IMR-90 (cell line): ENCODE results near the gene SMOC1. TPM values are rescaled to one million over a fixed set of nuclear protein-coding genes. Genes with fewer than 3 reads are reported as not detected.

Experiments
- ATAC-seq: fragments of 200-7000 bp; cut with Tn5 transposase; 2 replicates; pipeline ENCODE4 v1.9.1; 2020; ENCODE audit warnings: low read depth, mild to moderate bottlenecking, moderate library complexity
- BruUV-seq: library from RNA; stranded (reverse); fragments of 400-500 nt; replicated peaks from 2 replicates; lab custom pipeline; 2021; lab: Mats Ljungman, UMichigan
- CTCF ChIA-PET: fragments of 300-600 bp; formaldehyde crosslinking; extraction: SDS; loops from one replicate; lab custom pipeline; 2021; ENCODE audit warnings: antibody characterized with exemption; lab: Yijun Ruan, JAX
- POLR2A ChIA-PET: fragments of 300-600 bp; sonication (Branson Sonifier 250); formaldehyde crosslinking; loops from one replicate; lab custom pipeline; 2022; ENCODE audit warnings: antibody characterized with exemption; ENCODE audit not compliant: unreplicated experiment; lab: Charles Lee
- DNase-seq: peaks from one replicate; pipeline ENCODE4 v3.0.0; 2013
- H2AFZ ChIP-seq: replicated peaks from 2 replicates; pipeline ENCODE3; 2013; ENCODE audit warnings: low read length, mild to moderate bottlenecking; ENCODE audit not compliant: poor library complexity
- H2AK5ac ChIP-seq: 2 replicates; pipeline ENCODE4 v1.6.1; 2013; ENCODE audit warnings: low read depth, low read length, inconsistent platforms
- H2AK9ac ChIP-seq: replicated peaks from 2 replicates; pipeline ENCODE3; 2013; ENCODE audit warnings: mild to moderate bottlenecking, low read depth, low read length, moderate library complexity; ENCODE audit not compliant: poor library complexity
- H2BK120ac ChIP-seq: 2 replicates; pipeline ENCODE4 v1.6.1; 2013; ENCODE audit warnings: low read depth, low read length, inconsistent platforms
- H2BK15ac ChIP-seq: 3 replicates; pipeline ENCODE4 v1.6.1; 2013; ENCODE audit warnings: low read depth, low read length, inconsistent platforms
- H2BK20ac ChIP-seq: 2 replicates; pipeline ENCODE4 v1.6.1; 2013; ENCODE audit warnings: low read depth, mild to moderate bottlenecking, inconsistent platforms, low read length, moderate library complexity
- H2BK5ac ChIP-seq: 2 replicates; pipeline ENCODE4 v1.6.1; 2013; ENCODE audit warnings: mild to moderate bottlenecking, low read depth, low read length, inconsistent platforms; ENCODE audit not compliant: poor library complexity, severe bottlenecking
- H3K14ac ChIP-seq: replicated peaks from 2 replicates; pipeline ENCODE4 v1.6.1; 2013; ENCODE audit warnings: low read depth, low read length, inconsistent platforms
- H3K18ac ChIP-seq: 2 replicates; pipeline ENCODE4 v1.6.1; 2013; ENCODE audit warnings: low read depth, low read length, control low read depth
- H3K23ac ChIP-seq: 2 replicates; pipeline ENCODE4 v1.6.1; 2013; ENCODE audit warnings: low read depth, low read length, inconsistent platforms
- H3K27ac ChIP-seq: 2 replicates; pipeline ENCODE4 v1.5.1; 2013; ENCODE audit warnings: mild to moderate bottlenecking, control low read depth, low read length; ENCODE audit not compliant: insufficient read depth
- H3K27me3 ChIP-seq: 2 replicates; pipeline ENCODE4 v1.6.1; 2013; ENCODE audit warnings: low read length; ENCODE audit not compliant: control insufficient read depth, insufficient read depth
- H3K36me3 ChIP-seq: 2 replicates; pipeline ENCODE4 v1.6.1; 2013; ENCODE audit warnings: low read length, mixed read lengths; ENCODE audit not compliant: control insufficient read depth, insufficient read depth
- H3K4ac ChIP-seq: 2 replicates; pipeline ENCODE4 v1.6.1; 2013; ENCODE audit warnings: low read depth, low read length, inconsistent platforms
- H3K4me1 ChIP-seq: 2 replicates; pipeline ENCODE4 v1.6.1; 2013; ENCODE audit warnings: low read length, mixed read lengths; ENCODE audit not compliant: control insufficient read depth, insufficient read depth
- H3K4me2 ChIP-seq: 2 replicates; pipeline ENCODE4 v1.6.1; 2013; ENCODE audit warnings: low read depth, mild to moderate bottlenecking, control low read depth, low read length, moderate library complexity
- H3K4me3 ChIP-seq: 2 replicates; pipeline ENCODE4 v1.5.1; 2013; ENCODE audit warnings: low read depth, mild to moderate bottlenecking, control low read depth, low read length, moderate library complexity; ENCODE audit not compliant: insufficient read depth
- H3K56ac ChIP-seq: 2 replicates; pipeline ENCODE4 v1.6.1; 2013; ENCODE audit warnings: low read length, inconsistent platforms; ENCODE audit not compliant: insufficient read depth; ENCODE audit errors: extremely low read depth
- H3K79me1 ChIP-seq, 2 experiments: 2 replicates each; pipeline ENCODE4 v1.6.1; 2013; ENCODE audit warnings: low read length in 2 of 2, inconsistent platforms in 1 of 2, low read depth in 1 of 2
- H3K9ac ChIP-seq: 2 replicates; pipeline ENCODE4 v1.6.1; 2013; ENCODE audit warnings: low read depth, low read length, control low read depth
- H3K9me1 ChIP-seq: 2 replicates; pipeline ENCODE4 v1.6.1; 2013; ENCODE audit warnings: low read length, inconsistent platforms; ENCODE audit not compliant: insufficient read depth
- H3K9me3 ChIP-seq: 2 replicates; pipeline ENCODE4 v1.6.1; 2013; ENCODE audit warnings: low read length; ENCODE audit not compliant: control insufficient read depth, insufficient read depth
- H4K20me1 ChIP-seq: 2 replicates; pipeline ENCODE4 v1.6.1; 2013; ENCODE audit warnings: low read length, inconsistent platforms; ENCODE audit not compliant: insufficient read depth
- H4K5ac ChIP-seq: 2 replicates; pipeline ENCODE4 v1.6.1; 2013; ENCODE audit warnings: mild to moderate bottlenecking, low read depth, low read length, control low read depth
- H4K8ac ChIP-seq, 2 experiments: 2 replicates each; pipeline ENCODE4 v1.6.1; 2013; ENCODE audit warnings: low read depth in 2 of 2, low read length in 2 of 2, control low read depth in 1 of 2, inconsistent platforms in 1 of 2
- H4K91ac ChIP-seq: 2 replicates; pipeline ENCODE4 v1.6.1; 2013; ENCODE audit warnings: low read depth, low read length, inconsistent platforms; ENCODE audit not compliant: insufficient read depth
- BHLHE40 ChIP-seq: fragments of 150-350 bp; IDR thresholded peaks from 2 replicates; pipeline ENCODE4 v1.6.1; 2016; ENCODE audit warnings: mild to moderate bottlenecking, low read depth, low read length
- CEBPB ChIP-seq: IDR thresholded peaks from 2 replicates; pipeline ENCODE4 v1.6.1; 2012; ENCODE audit warnings: low read depth, low read length, improper control_type of control experiment
- CHD1 ChIP-seq: IDR thresholded peaks from 2 replicates; pipeline ENCODE4 v1.6.1; 2012; ENCODE audit warnings: low read depth, low read length, improper control_type of control experiment
- FOS ChIP-seq: fragments of 150-350 bp; IDR thresholded peaks from 2 replicates; pipeline ENCODE4 v1.6.1; 2016; ENCODE audit warnings: low read depth, low read length
- MAFK ChIP-seq: IDR thresholded peaks from 2 replicates; pipeline ENCODE4 v1.6.1; 2012; ENCODE audit warnings: low read depth, low read length, improper control_type of control experiment
- MXI1 ChIP-seq: IDR thresholded peaks from 2 replicates; pipeline ENCODE4 v1.6.1; 2012; ENCODE audit warnings: low read depth, mild to moderate bottlenecking, low read length, moderate library complexity, borderline replicate concordance
- POLR2A ChIP-seq: IDR thresholded peaks from 2 replicates; pipeline ENCODE4 v1.6.1; 2012; ENCODE audit warnings: mild to moderate bottlenecking, low read depth, low read length
- RAD21 ChIP-seq: IDR thresholded peaks from 2 replicates; pipeline ENCODE4 v1.6.1; 2012; ENCODE audit warnings: low read length, improper control_type of control experiment
- RCOR1 ChIP-seq: IDR thresholded peaks from 2 replicates; pipeline ENCODE4 v1.6.1; 2012; ENCODE audit warnings: mild to moderate bottlenecking, low read length, improper control_type of control experiment; ENCODE audit not compliant: insufficient replicate concordance
- RFX5 ChIP-seq: IDR thresholded peaks from 2 replicates; pipeline ENCODE4 v1.8.0; 2012; ENCODE audit warnings: low read depth, mild to moderate bottlenecking, low read length, moderate library complexity
- SMC3 ChIP-seq: fragments of 150-350 bp; IDR thresholded peaks from 2 replicates; pipeline ENCODE4 v1.6.1; 2016; ENCODE audit warnings: low read depth, mild to moderate bottlenecking, antibody characterized with exemption, low read length, moderate library complexity
- WGBS, 2 experiments: methylation state at CpG; one replicate each; pipeline versions ENCODE4 v1.1.5 to v1.1.7; 2013; ENCODE audit warnings: missing lambda C conversion rate in 2 of 2; ENCODE audit not compliant: insufficient read length in 1 of 2; ENCODE audit errors: extremely low coverage in 2 of 2; 5-methylcytosine and 5-hydroxymethylcytosine counted together
- dilution Hi-C: fragments of 300-500 bp; cut with HindIII; formaldehyde crosslinking; loops from one replicate; pipeline ENCODE4 v1.14.3; 2018; ENCODE audit warnings: low sequenced_read_pairs; ENCODE audit not compliant: unreplicated experiment
- in situ Hi-C: fragments of 300-500 bp; cut with MboI; formaldehyde crosslinking; loops from 3 replicates; pipeline ENCODE4 v1.14.3; 2019; ENCODE audit warnings: low sequenced_read_pairs, inconsistent platforms, mixed read lengths
- intact Hi-C: fragments of 100-400 bp; cut with micrococcal nuclease; formaldehyde crosslinking; loops from 2 replicates; pipeline ENCODE4 v1.10.0; 2022
- polyA plus RNA-seq, 3 experiments: library from polyadenylated mRNA; depleted of rRNA; stranded (reverse); fragments of >200 nt; gene quantifications; 2 replicates each; pipeline ENCODE4 v1.2.3, GENCODE V29; 2012; ENCODE audit warnings: low replicate concordance in 1 of 3
- total RNA-seq: library from RNA; depleted of rRNA; stranded (reverse); fragments of >200 nt; gene quantifications from 2 replicates; pipeline ENCODE4 v1.2.3, GENCODE V29; 2012
- TF ChIP-seq, protein P1 (sequence below): fragments of 150-350 bp; IDR thresholded peaks from 2 replicates; pipeline ENCODE4 v1.6.1; 2016; ENCODE audit warnings: low read depth, mild to moderate bottlenecking, low read length, moderate library complexity, borderline replicate concordance
- TF ChIP-seq, protein P2 (sequence below): conservative IDR thresholded peaks from 2 replicates; pipeline ENCODE4 v1.5.1; 2012; ENCODE audit warnings: mild to moderate bottlenecking, low read depth, low read length, improper control_type of control experiment

SMOC1 gene
- total and polyA plus RNA-seq, 2 of the 4 experiments (the other 2 are of a cell fraction): 0.90 to 4.1 TPM

DNA sequence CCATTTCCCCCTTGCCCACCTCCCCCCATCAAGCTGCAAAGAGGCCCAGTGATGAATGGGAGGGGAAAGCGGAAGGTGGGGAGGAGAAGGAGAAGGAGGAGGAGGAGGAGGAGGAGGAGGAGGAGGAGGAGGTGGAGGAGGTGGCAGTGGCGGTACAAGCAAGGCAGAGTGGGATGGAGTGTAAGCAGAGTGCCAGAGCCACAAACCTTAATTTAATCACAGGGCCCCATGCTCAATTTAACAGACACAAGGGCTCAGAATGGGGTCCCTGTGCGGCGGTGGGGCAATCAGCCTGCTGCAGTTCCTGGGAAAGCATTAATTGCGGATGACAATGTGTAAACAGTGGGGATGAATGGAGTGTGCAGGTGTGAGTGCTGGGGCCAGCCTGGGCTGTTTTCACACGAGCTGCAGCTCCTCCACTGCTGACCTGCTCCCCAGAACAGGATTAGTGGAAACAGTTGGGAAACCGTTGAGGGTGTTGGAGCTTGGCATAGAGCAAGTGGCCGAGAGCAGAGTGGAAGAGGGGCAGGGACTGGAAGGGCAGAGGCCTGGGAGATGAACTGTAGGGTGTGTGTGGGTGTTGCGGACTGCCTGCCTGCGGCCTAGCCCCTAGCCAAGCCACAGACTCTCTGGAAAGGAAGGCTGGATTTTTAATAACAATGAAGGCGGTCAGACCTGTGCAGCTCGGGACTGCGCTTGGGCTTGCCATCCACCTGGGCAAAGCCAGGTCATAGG lies 36.4 kb upstream of the SMOC1 start:
- H3K27ac ChIP-seq: no peak overlapping the region
- H2BK120ac ChIP-seq: no peak overlapping the region
- no peak overlapping the region for H3K14ac ChIP-seq
- H3K4me2 ChIP-seq: no peak overlapping the region
- intact Hi-C loops: no loop called here
- CTCF ChIA-PET: no interaction called here
- H2BK5ac ChIP-seq: no peak overlapping the region
- ATAC-seq (no peak), DNase-seq (no peak)
- H3K18ac ChIP-seq: no peak overlapping the region
- H4K5ac ChIP-seq: no peak overlapping the region
- H4K20me1 ChIP-seq: no peaks in the 10 kb centered on the region
- no peak overlapping the region for H2AK9ac ChIP-seq
- no peaks in the 10 kb centered on the region for H3K79me1 ChIP-seq
- no peak overlapping the region for H3K9ac ChIP-seq
- H3K36me3 ChIP-seq: no peaks in the 10 kb centered on the region
- H3K4me3 ChIP-seq: no peak overlapping the region
- H3K9me3 ChIP-seq: no peaks in the 10 kb centered on the region
- WGBS, 2 experiments: 17% methylated on average over 1 of the region's 13 CpGs; no CpG with 5 or more reads in 1 of the 2 experiments
- POLR2A ChIA-PET: no interaction called here
- BruUV-seq: no TSS peak
- in situ Hi-C loops: loop anchor here (25.0 kb wide), 1 partner anchor 469 kb away; no protein-coding TSS in a partner anchor
- peaks cover 45% of the 10 kb centered on the region for H3K27me3 ChIP-seq
- H3K9me1 ChIP-seq: no peaks in the 10 kb centered on the region
- H3K4ac ChIP-seq: no peak overlapping the region
- H3K56ac ChIP-seq: no peak overlapping the region
- no peak overlapping the region for H2BK20ac ChIP-seq
- dilution Hi-C loops: no loop called here
- no peak overlapping the region for H2AK5ac ChIP-seq
- H3K23ac ChIP-seq: no peak overlapping the region
- H2BK15ac ChIP-seq: no peak overlapping the region
- TF ChIP-seq RFX5 (no peak), CEBPB (no peak), RCOR1 (no peak), CHD1 (no peak), MXI1 (no peak), BHLHE40 (no peak), RAD21 (no peak), MAFK (no peak), POLR2A (no peak), FOS (no peak), SMC3 (no peak)
- TF ChIP-seq, protein P1, sequence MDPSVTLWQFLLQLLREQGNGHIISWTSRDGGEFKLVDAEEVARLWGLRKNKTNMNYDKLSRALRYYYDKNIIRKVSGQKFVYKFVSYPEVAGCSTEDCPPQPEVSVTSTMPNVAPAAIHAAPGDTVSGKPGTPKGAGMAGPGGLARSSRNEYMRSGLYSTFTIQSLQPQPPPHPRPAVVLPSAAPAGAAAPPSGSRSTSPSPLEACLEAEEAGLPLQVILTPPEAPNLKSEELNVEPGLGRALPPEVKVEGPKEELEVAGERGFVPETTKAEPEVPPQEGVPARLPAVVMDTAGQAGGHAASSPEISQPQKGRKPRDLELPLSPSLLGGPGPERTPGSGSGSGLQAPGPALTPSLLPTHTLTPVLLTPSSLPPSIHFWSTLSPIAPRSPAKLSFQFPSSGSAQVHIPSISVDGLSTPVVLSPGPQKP: no peak
- TF ChIP-seq, protein P2, sequence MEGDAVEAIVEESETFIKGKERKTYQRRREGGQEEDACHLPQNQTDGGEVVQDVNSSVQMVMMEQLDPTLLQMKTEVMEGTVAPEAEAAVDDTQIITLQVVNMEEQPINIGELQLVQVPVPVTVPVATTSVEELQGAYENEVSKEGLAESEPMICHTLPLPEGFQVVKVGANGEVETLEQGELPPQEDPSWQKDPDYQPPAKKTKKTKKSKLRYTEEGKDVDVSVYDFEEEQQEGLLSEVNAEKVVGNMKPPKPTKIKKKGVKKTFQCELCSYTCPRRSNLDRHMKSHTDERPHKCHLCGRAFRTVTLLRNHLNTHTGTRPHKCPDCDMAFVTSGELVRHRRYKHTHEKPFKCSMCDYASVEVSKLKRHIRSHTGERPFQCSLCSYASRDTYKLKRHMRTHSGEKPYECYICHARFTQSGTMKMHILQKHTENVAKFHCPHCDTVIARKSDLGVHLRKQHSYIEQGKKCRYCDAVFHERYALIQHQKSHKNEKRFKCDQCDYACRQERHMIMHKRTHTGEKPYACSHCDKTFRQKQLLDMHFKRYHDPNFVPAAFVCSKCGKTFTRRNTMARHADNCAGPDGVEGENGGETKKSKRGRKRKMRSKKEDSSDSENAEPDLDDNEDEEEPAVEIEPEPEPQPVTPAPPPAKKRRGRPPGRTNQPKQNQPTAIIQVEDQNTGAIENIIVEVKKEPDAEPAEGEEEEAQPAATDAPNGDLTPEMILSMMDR: no peak
- no peak overlapping the region for H2AFZ ChIP-seq
- H3K4me1 ChIP-seq: no peaks in the 10 kb centered on the region
- H4K91ac ChIP-seq: no peak overlapping the region
- H4K8ac ChIP-seq: no peak overlapping the region
